Ectodermal cell (in vitro differentiated cells): ENCODE measurements around the gene ZNF140.

Experiments
- H3K27ac ChIP-seq: 2 replicates; pipeline ENCODE4 v1.7.0; 2013; ENCODE audit warnings: mild to moderate bottlenecking, low read depth, low read length; ENCODE audit not compliant: insufficient read depth, poor library complexity, severe bottlenecking
- H3K27me3 ChIP-seq: 2 replicates; pipeline ENCODE4 v1.7.0; 2013; ENCODE audit warnings: mild to moderate bottlenecking, low read length; ENCODE audit not compliant: insufficient read depth, control insufficient read depth, poor library complexity, severe bottlenecking
- H3K36me3 ChIP-seq: one replicate; pipeline ENCODE4 v1.7.0; 2013; ENCODE audit warnings: low read length; ENCODE audit not compliant: control insufficient read depth, insufficient read depth
- H3K4me1 ChIP-seq: one replicate; pipeline ENCODE4 v1.7.0; 2013; ENCODE audit warnings: low read length; ENCODE audit not compliant: control insufficient read depth, insufficient read depth
- H3K4me3 ChIP-seq: 2 replicates; pipeline ENCODE4 v1.7.0; 2013; ENCODE audit warnings: low read depth, low read length, control low read depth; ENCODE audit not compliant: insufficient read depth
- H3K9me3 ChIP-seq: 2 replicates; pipeline ENCODE4 v1.7.0; 2013; ENCODE audit warnings: mild to moderate bottlenecking, low read length, moderate library complexity; ENCODE audit not compliant: control insufficient read depth
- WGBS, 2 experiments: methylation state at CpG; one replicate each; pipeline ENCODE4 v1.1.7; 2013; ENCODE audit warnings: missing lambda C conversion rate in 2 of 2; 5-methylcytosine and 5-hydroxymethylcytosine counted together

Gene ZNF140

GRCh38 chr12:133130038-133130807, 49.5 kb downstream of the ZNF140 start, which contains the start of the genes ZNF10 and ZNF891:
Gene ZNF10, plus strand, starts transcription at chr12:133130627. Its CDS starts 13,866 bp downstream, at chr12:133144493.
Gene ZNF891, minus strand, starts transcription at chr12:133130274. Its CDS starts 8,356 bp downstream, at chr12:133121918.
- Histone ChIP-seq H3K4me1 (no peaks in the 10 kb centered on the region), H3K9me3 (peaks cover 13% of the 10 kb centered on the region), H3K27me3 (no peaks in the 10 kb centered on the region), H3K4me3 (peak within 1 kb of the TSS; percentile 86), H3K36me3 (peaks cover 51% of the 10 kb centered on the region), H3K27ac (peak within 1 kb of the TSS; percentile 95)
- WGBS, 2 experiments, result 0% methylated on average over 87 of the region's 87 CpGs

DNA sequence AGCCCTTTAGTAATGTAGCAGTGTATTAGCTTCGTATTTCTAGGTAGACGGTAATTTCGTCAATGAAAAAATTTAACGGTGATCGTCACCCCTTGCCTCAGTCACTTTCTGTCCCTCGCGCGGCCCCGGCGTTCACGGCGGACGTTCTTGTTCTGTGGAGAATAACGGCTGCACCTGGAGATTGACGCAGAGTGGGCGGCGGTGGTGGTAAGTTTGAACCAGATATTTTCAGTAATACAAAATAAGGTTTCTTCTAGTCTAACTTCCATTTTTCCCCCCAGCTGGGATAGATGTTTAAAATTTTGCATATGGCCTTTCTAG, 50.0 kb downstream of the ZNF140 start:
- no peaks in the 10 kb centered on the region for H3K27me3 ChIP-seq
- H3K9me3 ChIP-seq, result peaks cover 9% of the 10 kb centered on the region
- peak overlapping the region; percentile 86 for H3K4me3 ChIP-seq
- peak overlapping the region; percentile 95 for H3K27ac ChIP-seq
- peaks cover 51% of the 10 kb centered on the region for H3K36me3 ChIP-seq
- 3 to 4% methylated on average over 14 to 15 of the region's 17 CpGs for WGBS, 2 experiments
- H3K4me1 ChIP-seq, result no peaks in the 10 kb centered on the region

DNA sequence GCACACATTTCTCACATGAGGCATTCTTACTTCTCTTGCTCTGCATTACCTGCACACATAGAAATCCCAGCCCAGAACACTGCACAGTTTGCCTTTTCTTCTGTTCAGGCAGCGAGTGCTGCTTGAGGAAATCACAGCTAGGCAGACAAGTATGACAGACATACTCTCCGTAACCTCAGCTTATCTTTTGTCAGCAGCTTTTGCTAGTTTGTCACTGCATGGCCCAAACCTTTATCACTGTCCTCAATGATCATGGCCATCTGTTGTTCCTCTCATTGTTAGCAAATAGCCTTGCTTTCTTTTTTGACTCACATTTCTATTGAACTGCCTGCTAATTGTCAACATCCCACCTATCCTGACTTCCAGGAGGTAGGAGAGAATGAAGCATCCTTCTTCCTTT, 55.0 kb downstream of the ZNF140 start:
- Histone ChIP-seq H3K27ac (no peak overlapping the region), H3K4me1 (no peaks in the 10 kb centered on the region), H3K4me3 (no peak overlapping the region), H3K36me3 (peaks cover 77% of the 10 kb centered on the region), H3K9me3 (peaks cover 15% of the 10 kb centered on the region), H3K27me3 (no peaks in the 10 kb centered on the region)
- WGBS, 2 experiments, result 93 to 95% methylated on average over 2 of the region's 2 CpGs

DNA sequence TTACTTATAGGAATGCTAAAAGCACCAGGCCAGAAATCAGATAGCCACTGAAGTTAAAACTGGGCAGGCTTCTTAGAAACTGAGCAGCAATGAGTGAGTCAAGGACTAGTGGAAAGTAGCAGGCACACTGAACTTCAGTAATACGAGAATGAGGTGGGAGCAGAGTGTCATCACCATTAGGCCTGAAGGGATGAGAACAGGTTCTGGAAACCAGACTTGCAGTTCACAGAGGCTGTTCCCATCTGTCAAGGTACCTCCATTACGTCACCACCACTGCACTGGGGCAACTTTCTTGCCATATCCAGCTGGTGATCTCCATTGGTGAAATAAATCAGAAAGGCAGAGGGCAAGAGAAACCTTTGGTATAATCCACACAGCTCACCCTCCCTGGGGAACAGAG, 65.3 kb downstream of the ZNF140 start:
- no peak overlapping the region for H3K4me3 ChIP-seq
- peaks cover 77% of the 10 kb centered on the region for H3K36me3 ChIP-seq
- no peak overlapping the region for H3K27ac ChIP-seq
- 87 to 98% methylated on average over 2 of the region's 2 CpGs for WGBS, 2 experiments
- no peaks in the 10 kb centered on the region for H3K27me3 ChIP-seq
- H3K9me3 ChIP-seq, result peaks cover 9% of the 10 kb centered on the region
- H3K4me1 ChIP-seq, result no peaks in the 10 kb centered on the region

DNA sequence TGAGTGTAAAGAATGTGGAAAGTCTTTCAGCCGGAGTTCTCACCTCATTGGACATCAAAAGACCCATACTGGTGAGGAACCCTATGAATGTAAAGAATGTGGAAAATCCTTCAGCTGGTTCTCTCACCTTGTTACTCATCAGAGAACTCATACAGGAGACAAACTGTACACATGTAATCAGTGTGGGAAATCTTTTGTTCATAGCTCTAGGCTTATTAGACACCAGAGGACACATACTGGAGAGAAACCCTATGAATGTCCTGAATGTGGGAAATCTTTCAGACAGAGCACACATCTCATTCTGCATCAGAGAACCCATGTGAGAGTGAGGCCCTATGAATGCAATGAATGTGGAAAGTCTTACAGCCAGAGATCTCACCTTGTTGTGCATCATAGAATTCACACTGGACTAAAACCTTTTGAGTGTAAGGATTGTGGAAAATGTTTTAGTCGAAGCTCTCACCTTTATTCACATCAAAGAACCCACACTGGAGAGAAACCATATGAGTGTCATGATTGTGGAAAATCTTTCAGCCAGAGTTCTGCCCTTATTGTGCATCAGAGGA, 75.5 kb downstream of the ZNF140 start:
- H3K36me3 ChIP-seq, result peaks cover 66% of the 10 kb centered on the region
- H3K4me1 ChIP-seq, result no peaks in the 10 kb centered on the region
- WGBS, 2 experiments, result 93 to 100% methylated on average over 1 to 2 of the region's 2 CpGs

More for the DNA sequence above, 75.5 kb downstream of the ZNF140 start:
- H3K27ac ChIP-seq, result no peak overlapping the region
- no peak overlapping the region for H3K4me3 ChIP-seq
- H3K27me3 ChIP-seq, result no peaks in the 10 kb centered on the region
- peaks cover 15% of the 10 kb centered on the region for H3K9me3 ChIP-seq
